Hindlimb muscle (tissue), 1 donor: ENCODE measurements around the gene RAB33A. TPM values are rescaled to one million over a fixed set of nuclear protein-coding genes. Genes with fewer than 3 reads are reported as not detected.

Experiments used
- polyA plus RNA-seq: library from polyadenylated mRNA; unstranded; fragments of 120-200 nt; gene quantifications from one replicate; pipeline ENCODE4 v1.2.1, GENCODE V29; 2013; ENCODE audit not compliant: insufficient read length

The RAB33A gene
- polyA plus RNA-seq, 1 donor, result 0.36 TPM

Other genes starting within 250 kb of the RAB33A start
- 21.0 TPM for gene BCORL1, start 189.3 kb upstream of the RAB33A start, polyA plus RNA-seq
- 9.2 TPM for gene ELF4, start 61.5 kb upstream of the RAB33A start, polyA plus RNA-seq
- 20.9 TPM for gene AIFM1, start 6.1 kb upstream of the RAB33A start, polyA plus RNA-seq
- 5.6 TPM for gene ZNF280C, start 96.9 kb downstream of the RAB33A start, polyA plus RNA-seq
- 9.4 TPM for gene SLC25A14, start 168.0 kb downstream of the RAB33A start, polyA plus RNA-seq
- not detected for gene GPR119, start 213.7 kb downstream of the RAB33A start, polyA plus RNA-seq
- gene RBMX2, start 230.0 kb downstream of the RAB33A start, polyA plus RNA-seq, result 20.7 TPM